Measurements from ENCODE around the gene GJB6. TPM values are rescaled to one million over a fixed set of nuclear protein-coding genes. Genes with fewer than 3 reads are reported as not detected.
A peak's percentile ranks its signal among the peaks of the same experiment; 100 is the strongest.

Gene GJB6
- total RNA-seq, 1 donor from 2014 or later = 121 TPM

- DNase-seq (ENCODE audit: extremely low spot score in 2 of 2) = no peak
- no peaks in the 10 kb centered on the region for H3K27me3 ChIP-seq
Observed at GRCh38 chr13:20177049-20177831, 54.9 kb downstream of the GJB6 start.

GRCh38 chr13:20175907-20176652 lies 56.0 kb downstream of the GJB6 start:
- intact Hi-C loops (cut with DNase I) = no loop called here
- Histone ChIP-seq H3K4me3 (no peak overlapping the region), H3K4me1 (peaks cover 18% of the 10 kb centered on the region), H3K27ac (no peak overlapping the region), H3K9me3 (no peaks in the 10 kb centered on the region), H3K36me3 (no peaks in the 10 kb centered on the region), H3K27me3 (no peaks in the 10 kb centered on the region)
- DNase-seq (ENCODE audit: extremely low spot score in 2 of 2) = no peak
- TF ChIP-seq POLR2AphosphoS5 (IDR thresholded peaks at IDR 0.05; ENCODE audit: insufficient read depth in 1 of 2, low read depth in 1 of 2) (no peak), CTCF (IDR thresholded peaks at IDR 0.05) (no peak), POLR2A (IDR thresholded peaks at IDR 0.05) (no peak)

More at GRCh38 chr13:20177049-20177831, 54.9 kb downstream of the GJB6 start:
- Histone ChIP-seq H3K9me3 (no peaks in the 10 kb centered on the region), H3K36me3 (no peaks in the 10 kb centered on the region), H3K4me3 (no peak overlapping the region), H3K27ac (no peak overlapping the region), H3K4me1 (peaks cover 18% of the 10 kb centered on the region)
- TF ChIP-seq CTCF (IDR thresholded peaks at IDR 0.05) (no peak), POLR2A (IDR thresholded peaks at IDR 0.05) (no peak), POLR2AphosphoS5 (IDR thresholded peaks at IDR 0.05; ENCODE audit: insufficient read depth in 1 of 2, low read depth in 1 of 2) (no peak)
- intact Hi-C loops (cut with DNase I) = no loop called here

- Histone ChIP-seq H3K36me3 (no peaks in the 10 kb centered on the region), H3K4me1 (peaks cover 18% of the 10 kb centered on the region), H3K4me3 (no peak overlapping the region), H3K27me3 (no peaks in the 10 kb centered on the region), H3K9me3 (no peaks in the 10 kb centered on the region), H3K27ac (no peak overlapping the region)
- DNase-seq (ENCODE audit: extremely low spot score in 2 of 2) = no peak
- TF ChIP-seq POLR2A (IDR thresholded peaks at IDR 0.05) = no peak
- TF ChIP-seq CTCF (IDR thresholded peaks at IDR 0.05) = no peak
- TF ChIP-seq POLR2AphosphoS5 (IDR thresholded peaks at IDR 0.05; ENCODE audit: insufficient read depth in 1 of 2, low read depth in 1 of 2) = no peak
- intact Hi-C loops (cut with DNase I) = no loop called here
Observed at GRCh38 chr13:20175406-20175794, 56.7 kb downstream of the GJB6 start.

GRCh38 chr13:20174656-20175405 lies 57.3 kb downstream of the GJB6 start:
- Histone ChIP-seq H3K9me3 (no peaks in the 10 kb centered on the region), H3K27ac (peak overlapping the region; percentile 26), H3K27me3 (no peaks in the 10 kb centered on the region), H3K4me3 (no peak overlapping the region), H3K4me1 (peaks cover 18% of the 10 kb centered on the region), H3K36me3 (no peaks in the 10 kb centered on the region)
- peak in 1 of 2 donors; percentile 94 for DNase-seq (ENCODE audit: extremely low spot score in 2 of 2)
- intact Hi-C loops (cut with DNase I) = no loop called here
- no peak for TF ChIP-seq CTCF (IDR thresholded peaks at IDR 0.05)
- TF ChIP-seq POLR2AphosphoS5 (IDR thresholded peaks at IDR 0.05; ENCODE audit: insufficient read depth in 1 of 2, low read depth in 1 of 2) = peak; percentile 70 to 75

Data from vagina (tissue), 2 donors.